ENCODE data around the gene WASHC1.
"Not testable (repeated sequence)": the region's sequence is repeated elsewhere in the genome, so short reads cannot be mapped to it uniquely, and the experiment has no call there.

Gene WASHC1

GRCh38 chr9:29356-29755, at the start of gene WASHC1:
WASHC1 (minus strand) TSS chr9:29456; CDS start chr9:24999, 4,457 bp downstream.
- DNase-seq = not testable (repeated sequence)

- DNase-seq = not testable (repeated sequence)
Observed at GRCh38 chr9:78333-78732, 49.1 kb upstream of the WASHC1 start.

GRCh38 chr9:76389-76788, 47.1 kb upstream of the WASHC1 start:
- not testable (repeated sequence) for DNase-seq

GRCh38 chr9:73900-74525, 44.8 kb upstream of the WASHC1 start:
- not testable (repeated sequence) for DNase-seq

GRCh38 chr9:73076-73899, 44.0 kb upstream of the WASHC1 start:
- DNase-seq = not testable (repeated sequence)

GRCh38 chr9:63031-63629, 33.9 kb upstream of the WASHC1 start:
- not testable (repeated sequence) for DNase-seq

- DNase-seq = not testable (repeated sequence)
Observed at GRCh38 chr9:52678-53077, 23.4 kb upstream of the WASHC1 start.

- DNase-seq = not testable (repeated sequence)
Observed at GRCh38 chr9:48190-48842, 19.1 kb upstream of the WASHC1 start.

GRCh38 chr9:46639-47271, 17.5 kb upstream of the WASHC1 start:
- DNase-seq = not testable (repeated sequence)

- not testable (repeated sequence) for DNase-seq
Observed at GRCh38 chr9:46164-46563, 16.9 kb upstream of the WASHC1 start.

- not testable (repeated sequence) for DNase-seq
Observed at GRCh38 chr9:45180-45878, 16.1 kb upstream of the WASHC1 start.

- DNase-seq = not testable (repeated sequence)
Observed at GRCh38 chr9:44416-44815, 15.2 kb upstream of the WASHC1 start.

GRCh38 chr9:43636-44035, 14.4 kb upstream of the WASHC1 start:
- not testable (repeated sequence) for DNase-seq

GRCh38 chr9:43116-43515, 13.9 kb upstream of the WASHC1 start:
- not testable (repeated sequence) for DNase-seq

GRCh38 chr9:41819-42218, 12.6 kb upstream of the WASHC1 start:
- DNase-seq = not testable (repeated sequence)

- not testable (repeated sequence) for DNase-seq
Observed at GRCh38 chr9:41261-41676, 12.0 kb upstream of the WASHC1 start.

- not testable (repeated sequence) for DNase-seq
Observed at GRCh38 chr9:32308-32707, 3.1 kb upstream of the WASHC1 start.

- DNase-seq = not testable (repeated sequence)
Observed at GRCh38 chr9:28775-29174, 481 bp downstream of the WASHC1 start.

- DNase-seq = not testable (repeated sequence)
Observed at GRCh38 chr9:21621-22020, 7.6 kb downstream of the WASHC1 start.

GRCh38 chr9:16875-17274, 12.4 kb downstream of the WASHC1 start:
- DNase-seq = not testable (repeated sequence)

GRCh38 chr9:14129-14809, 15.0 kb downstream of the WASHC1 start:
- DNase-seq = not testable (repeated sequence)
